SK-MEL-5 (cell line): ENCODE data around the gene TBX5. TPM values are rescaled to one million over a fixed set of nuclear protein-coding genes. Genes with fewer than 3 reads are reported as not detected.

Experiments used
- DNase-seq: peaks from one replicate; pipeline ENCODE4 v3.0.0-alpha.2; 2016; ENCODE audit warnings: low read depth, low spot score
- in situ Hi-C: cut with HindIII; loops from 2 replicates; pipeline ENCODE4 v1.10.0; 2016; ENCODE audit warnings: low sequenced_read_pairs, high pct_unique_total_duplicates, low pct_unique_long_range_greater_than_20kb
- total RNA-seq: library from RNA; depleted of rRNA; stranded (reverse); fragments of >200 nt; shearing (Covaris generic); gene quantifications from 2 replicates; pipeline ENCODE4 v1.2.3, GENCODE V29; 2014

Gene TBX5
- total RNA-seq, 1 experiment from 2014 or later, result not detected

- in situ Hi-C loops, result no loop called here
- DNase-seq, result peak; percentile 17
Observed at GRCh38 chr12:114399664-114400211, 6.2 kb downstream of the TBX5 start.

- no peak for DNase-seq
- in situ Hi-C loops, result no loop called here
Observed at GRCh38 chr12:114397978-114398881, 7.7 kb downstream of the TBX5 start.

- in situ Hi-C loops, result no loop called here
- no peak for DNase-seq
Observed at GRCh38 chr12:114396869-114397719, 8.8 kb downstream of the TBX5 start.

- no peak for DNase-seq
Observed at GRCh38 chr12:114396153-114396868, 9.6 kb downstream of the TBX5 start.

GRCh38 chr12:114395755-114396152 lies 10.2 kb downstream of the TBX5 start:
- in situ Hi-C loops, result no loop called here
- DNase-seq, result no peak

More at GRCh38 chr12:114396153-114396868, 9.6 kb downstream of the TBX5 start:
- in situ Hi-C loops, result no loop called here

GRCh38 chr12:114395233-114395632 lies 10.7 kb downstream of the TBX5 start:
- no peak for DNase-seq
- in situ Hi-C loops, result no loop called here

GRCh38 chr12:114393569-114393968 lies 12.4 kb downstream of the TBX5 start:
- in situ Hi-C loops, result no loop called here
- DNase-seq, result no peak

- in situ Hi-C loops, result no loop called here
- no peak for DNase-seq
Observed at GRCh38 chr12:114392909-114393308, 13.0 kb downstream of the TBX5 start.

GRCh38 chr12:114391088-114391487 lies 14.9 kb downstream of the TBX5 start:
- in situ Hi-C loops, result no loop called here

GRCh38 chr12:114384739-114385138 lies 21.2 kb downstream of the TBX5 start:
- in situ Hi-C loops, result no loop called here
- DNase-seq, result no peak

More at GRCh38 chr12:114391088-114391487, 14.9 kb downstream of the TBX5 start:
- no peak for DNase-seq

- DNase-seq, result no peak
- in situ Hi-C loops, result no loop called here
Observed at GRCh38 chr12:114381177-114381576, 24.8 kb downstream of the TBX5 start.

- DNase-seq, result no peak
- in situ Hi-C loops, result no loop called here
Observed at GRCh38 chr12:114371733-114372132, 34.2 kb downstream of the TBX5 start.

GRCh38 chr12:114371250-114371649 lies 34.7 kb downstream of the TBX5 start:
- in situ Hi-C loops, result no loop called here
- DNase-seq, result peak; percentile 84

- no peak for DNase-seq
- in situ Hi-C loops, result loop anchor here (10.0 kb wide), 1 partner anchor 56 kb away; no protein-coding TSS in a partner anchor
Observed at GRCh38 chr12:114368685-114369452, 37.1 kb downstream of the TBX5 start.

- in situ Hi-C loops, result loop anchor here (10.0 kb wide), 1 partner anchor 63 kb away; no protein-coding TSS in a partner anchor
- DNase-seq, result no peak
Observed at GRCh38 chr12:114361992-114362391, 44.0 kb downstream of the TBX5 start.

GRCh38 chr12:114361545-114361944 lies 44.4 kb downstream of the TBX5 start:
- no peak for DNase-seq
- in situ Hi-C loops, result loop anchor here (10.0 kb wide), 1 partner anchor 63 kb away; no protein-coding TSS in a partner anchor

- in situ Hi-C loops, result loop anchor here (10.0 kb wide), 1 partner anchor 64 kb away; no protein-coding TSS in a partner anchor
- DNase-seq, result no peak
Observed at GRCh38 chr12:114360485-114360884, 45.5 kb downstream of the TBX5 start.
